Cardiac muscle cell (in vitro differentiated cells and primary cell): Measurements from ENCODE around the gene LIMS1. TPM values are rescaled to one million over a fixed set of nuclear protein-coding genes. Genes with fewer than 3 reads are reported as not detected.
"Not testable (repeated sequence)": the region's sequence is repeated elsewhere in the genome, so short reads cannot be mapped to it uniquely, and the experiment has no call there.

Experiments used
- DNase-seq, 2 donors: peaks; one replicate each; pipeline versions ENCODE4 v3.0.0 to v3.0.0-alpha.2; 2010 to 2017; ENCODE audit warnings: low read depth in 1 of 2, low spot score in 1 of 2
- H3K27ac ChIP-seq: fragments of 200-600 bp; sonication (generic); 2 replicates; pipeline ENCODE4 v1.5.1; 2016
- H3K27me3 ChIP-seq: fragments of 200-600 bp; sonication (generic); 2 replicates; pipeline ENCODE4 v1.6.0; 2016; ENCODE audit warnings: control low read depth
- H3K36me3 ChIP-seq: fragments of 200-600 bp; sonication (generic); 2 replicates; pipeline ENCODE4 v1.5.1; 2016; ENCODE audit warnings: control low read depth
- H3K4me1 ChIP-seq: fragments of 200-600 bp; sonication (generic); 2 replicates; pipeline ENCODE4 v1.8.1; 2017; ENCODE audit warnings: low read depth, mild to moderate bottlenecking, mixed run types
- H3K4me3 ChIP-seq: fragments of 200-600 bp; sonication (generic); 2 replicates; pipeline ENCODE4 v1.5.1; 2016; ENCODE audit warnings: mild to moderate bottlenecking
- H3K9me3 ChIP-seq: fragments of 200-600 bp; sonication (generic); 2 replicates; pipeline ENCODE4 v1.5.1; 2017; ENCODE audit warnings: low read depth, mild to moderate bottlenecking, control low read depth
- CTCF ChIP-seq: IDR thresholded peaks from 2 replicates; pipeline ENCODE4 v1.5.1; 2012; ENCODE audit warnings: low read depth, mild to moderate bottlenecking, low read length
- polyA plus RNA-seq: library from polyadenylated mRNA; unstranded; fragments of >200 nt; fragmentation: Nextera tagmentation; extraction: Ambion mirVana; gene quantifications from 2 replicates; pipeline ENCODE4 v1.2.1, GENCODE V29; 2016
- total RNA-seq: library from RNA; depleted of rRNA; stranded (reverse); fragments of >200 nt; gene quantifications from 2 replicates; pipeline ENCODE4 v1.2.3, GENCODE V29; 2016

LIMS1 gene
- total and polyA plus RNA-seq, 2 experiments from 2014 or later = 29.8 to 56.8 TPM

GRCh38 chr2:108548208-108549003, 14.1 kb downstream of the LIMS1 start:
- Histone ChIP-seq H3K36me3 (no peaks in the 10 kb centered on the region), H3K27me3 (no peaks in the 10 kb centered on the region), H3K4me1 (no peaks in the 10 kb centered on the region), H3K9me3 (no peaks in the 10 kb centered on the region), H3K27ac (no peak overlapping the region), H3K4me3 (no peak overlapping the region)
- peak in 1 of 2 donors; percentile 83 for DNase-seq
- TF ChIP-seq CTCF = no peak

DNA sequence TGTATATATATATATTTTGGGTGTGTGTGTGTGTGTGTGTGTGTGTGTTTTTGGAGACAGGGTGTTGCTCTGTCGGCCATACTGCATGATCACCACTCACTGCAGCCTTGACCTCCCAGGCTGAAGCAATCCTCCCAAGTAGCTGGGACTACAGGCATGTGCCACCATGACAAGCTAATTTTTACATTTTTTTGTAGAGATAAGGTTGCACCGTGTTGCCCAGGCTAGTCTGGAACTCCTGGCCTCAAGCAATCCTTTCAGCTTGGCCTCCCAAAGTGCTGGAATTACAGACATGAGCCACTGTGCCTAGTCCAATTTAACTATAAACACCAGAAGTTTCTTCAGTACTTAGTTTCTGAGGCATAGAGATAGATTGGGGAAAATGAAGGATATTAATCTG, 18.3 kb downstream of the LIMS1 start:
- Histone ChIP-seq H3K4me1 (no peaks in the 10 kb centered on the region), H3K4me3 (no peak overlapping the region), H3K27me3 (no peaks in the 10 kb centered on the region), H3K27ac (no peak overlapping the region), H3K36me3 (no peaks in the 10 kb centered on the region), H3K9me3 (no peaks in the 10 kb centered on the region)
- DNase-seq = no peak
- TF ChIP-seq CTCF = no peak

- DNase-seq = no peak
- H3K27me3 ChIP-seq = no peaks in the 10 kb centered on the region
- H3K9me3 ChIP-seq = no peaks in the 10 kb centered on the region
- no peak overlapping the region for H3K4me3 ChIP-seq
- no peak overlapping the region for H3K27ac ChIP-seq
- no peaks in the 10 kb centered on the region for H3K36me3 ChIP-seq
- no peaks in the 10 kb centered on the region for H3K4me1 ChIP-seq
- no peak for TF ChIP-seq CTCF
Measured at GRCh38 chr2:108553209-108553919, 19.1 kb downstream of the LIMS1 start.

DNA sequence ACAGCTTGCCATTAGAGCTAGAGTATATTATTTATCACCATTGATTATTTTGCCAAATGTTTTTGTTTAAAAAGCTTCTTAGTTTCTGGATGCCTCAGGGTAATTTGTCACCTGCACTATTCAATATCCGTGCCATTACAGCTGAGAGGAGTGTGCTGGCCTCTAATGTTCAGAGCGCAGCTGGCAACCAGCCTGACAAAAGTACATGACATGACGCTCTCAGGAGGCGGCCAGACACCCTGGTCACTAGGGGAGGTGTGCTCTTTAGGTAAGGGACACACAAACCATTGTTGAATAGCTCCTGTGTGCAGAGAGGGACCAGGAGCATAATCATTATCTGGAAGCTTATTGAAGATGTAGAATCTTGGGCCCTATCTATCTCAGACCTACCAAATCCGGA, 20.3 kb downstream of the LIMS1 start:
- no peak for TF ChIP-seq CTCF
- Histone ChIP-seq H3K27me3 (no peaks in the 10 kb centered on the region), H3K36me3 (no peaks in the 10 kb centered on the region), H3K27ac (no peak overlapping the region), H3K9me3 (no peaks in the 10 kb centered on the region), H3K4me3 (no peak overlapping the region), H3K4me1 (peaks cover 1% of the 10 kb centered on the region)
- no peak for DNase-seq

- Histone ChIP-seq H3K27ac (no peak overlapping the region), H3K4me3 (no peak overlapping the region), H3K9me3 (no peaks in the 10 kb centered on the region), H3K4me1 (peaks cover 12% of the 10 kb centered on the region), H3K36me3 (no peaks in the 10 kb centered on the region), H3K27me3 (no peaks in the 10 kb centered on the region)
- no peak for TF ChIP-seq CTCF
- DNase-seq = no peak
Measured at GRCh38 chr2:108555572-108555971, 21.3 kb downstream of the LIMS1 start.

GRCh38 chr2:108556581-108556980, 22.3 kb downstream of the LIMS1 start:
- not testable (repeated sequence) for DNase-seq, H3K36me3 ChIP-seq, H3K9me3 ChIP-seq, H3K4me3 ChIP-seq, H3K27ac ChIP-seq, H3K27me3 ChIP-seq
- peaks cover 20% of the 10 kb centered on the region for H3K4me1 ChIP-seq
